HepG2 (cell line): Measurements from ENCODE around the gene PEAK1. TPM values are rescaled to one million over a fixed set of nuclear protein-coding genes. Genes with fewer than 3 reads are reported as not detected.

Source experiments
- ATAC-seq: fragments of 200-7000 bp; cut with Tn5 transposase; 3 replicates; pipeline ENCODE4 v1.9.1; 2020; ENCODE audit warnings: mild to moderate bottlenecking, moderate library complexity
- BruUV-seq: library from RNA; stranded (reverse); fragments of 400-500 nt; replicated peaks from 2 replicates; lab custom pipeline; 2021; lab: Mats Ljungman, UMichigan
- CTCF ChIA-PET: fragments of 300-600 bp; formaldehyde crosslinking; extraction: SDS; loops from one replicate; lab custom pipeline; 2021; ENCODE audit warnings: low total read pairs, inconsistent platforms, low intra/inter-chr PET ratio; lab: Yijun Ruan, JAX
- POLR2A ChIA-PET: fragments of 350-600 bp; sonication (Branson Sonifier 250); formaldehyde crosslinking; loops from one replicate; lab custom pipeline; 2020; ENCODE audit warnings: antibody characterized with exemption, inconsistent platforms; lab: Yijun Ruan, JAX
- DNase-seq: peaks from one replicate; pipeline ENCODE4 v3.0.0-alpha.2; 2015; ENCODE audit warnings: low spot score
- FAIRE-seq: peaks from 3 replicates; lab custom pipeline; 2011; peaks lifted over from hg19 to GRCh38; lab: Jason Lieb, UNC
- H2AFZ ChIP-seq: one replicate; pipeline ENCODE4 v1.6.1; 2011; ENCODE audit warnings: low read length, inconsistent platforms
- H3K27ac ChIP-seq: fragments of 300-600 bp; 3 replicates; pipeline ENCODE4 v1.8.0; 2011; ENCODE audit warnings: mixed run types, mild to moderate bottlenecking, mixed read lengths, low read length, inconsistent platforms; ENCODE audit not compliant: insufficient read depth; ENCODE audit errors: extremely low read length
- H3K27me3 ChIP-seq, 2 experiments: fragments of 200-600 bp in 1 of 2; 2 replicates in 1 of 2; 3 replicates in 1 of 2; pipeline versions ENCODE4 v1.6.0 to v1.8.0; 2011; ENCODE audit warnings: low read length in 2 of 2, mild to moderate bottlenecking in 2 of 2, moderate library complexity in 2 of 2, inconsistent platforms in 1 of 2; ENCODE audit not compliant: insufficient read depth in 2 of 2, control insufficient read depth in 1 of 2
- H3K36me3 ChIP-seq, 2 experiments: fragments of 200-600 bp in 1 of 2; replicated peaks in 1 of 2; 2 replicates in 1 of 2; 3 replicates in 1 of 2; pipeline versions ENCODE4 v1.5.1 to v1.8.0; 2011; ENCODE audit warnings: low read length in 2 of 2, inconsistent platforms in 1 of 2; ENCODE audit not compliant: insufficient read depth in 2 of 2, control insufficient read depth in 1 of 2
- H3K4me1 ChIP-seq: 2 replicates; pipeline ENCODE4 v1.5.1; 2012; ENCODE audit warnings: low read length, inconsistent platforms; ENCODE audit not compliant: insufficient read depth
- H3K4me2 ChIP-seq: 2 replicates; pipeline ENCODE4 v1.6.0; 2011; ENCODE audit warnings: low read depth, low read length, inconsistent platforms
- H3K4me3 ChIP-seq, 3 experiments: fragments of 200-600 bp in 1 of 3; sonication (generic), shearing (Covaris generic) in 1 of 3; replicated peaks in 1 of 3; 2 replicates each; pipeline ENCODE4 v1.5.1; 2011 to 2016; ENCODE audit warnings: low read length in 3 of 3, inconsistent platforms in 2 of 3, low read depth in 2 of 3, mild to moderate bottlenecking in 2 of 3, control low read depth in 1 of 3, mixed read lengths in 1 of 3; ENCODE audit not compliant: insufficient read depth in 1 of 3
- H3K79me2 ChIP-seq: one replicate; pipeline ENCODE4 v1.6.1; 2011; ENCODE audit warnings: low read length, inconsistent platforms; ENCODE audit not compliant: insufficient read depth
- H3K9ac ChIP-seq: 2 replicates; pipeline ENCODE4 v1.6.0; 2011; ENCODE audit warnings: mild to moderate bottlenecking, low read depth, low read length, inconsistent platforms; ENCODE audit not compliant: insufficient read depth
- H3K9me3 ChIP-seq: 2 replicates; pipeline ENCODE4 v1.5.1; 2012; ENCODE audit warnings: mild to moderate bottlenecking, low read length
- H4K20me1 ChIP-seq: 2 replicates; pipeline ENCODE4 v1.6.0; 2011; ENCODE audit warnings: inconsistent platforms, mild to moderate bottlenecking, low read length, moderate library complexity; ENCODE audit not compliant: insufficient read depth
- FOXJ3 ChIP-seq: sonication (generic); formaldehyde crosslinking; IDR thresholded peaks from 2 replicates; pipeline ENCODE4 v1.4.0; 2020; ENCODE audit warnings: missing genetic modification reagents, mild to moderate bottlenecking, borderline replicate concordance
- KDM2A ChIP-seq: sonication (generic); formaldehyde crosslinking; IDR thresholded peaks from 2 replicates; pipeline ENCODE4 v1.4.0; 2020; ENCODE audit warnings: low read depth, missing genetic modification reagents, borderline replicate concordance
- MTF2 ChIP-seq: sonication (generic); formaldehyde crosslinking; IDR thresholded peaks from 2 replicates; pipeline ENCODE4 v1.5.0; 2020; ENCODE audit warnings: missing genetic modification reagents, borderline replicate concordance
- REXO4 ChIP-seq: sonication (generic); formaldehyde crosslinking; IDR thresholded peaks from 2 replicates; pipeline ENCODE4 v1.8.0; 2022; ENCODE audit warnings: missing genetic modification reagents, mild to moderate bottlenecking, borderline replicate concordance
- SMARCC2 ChIP-seq: fragments of 450-650 bp; IDR thresholded peaks from 2 replicates; pipeline ENCODE4 v1.6.1; 2017; ENCODE audit warnings: antibody characterized with exemption, mild to moderate bottlenecking
- ZBTB14 ChIP-seq: sonication (generic); formaldehyde crosslinking; IDR thresholded peaks from 2 replicates; pipeline ENCODE4 v1.4.0; 2020; ENCODE audit warnings: missing genetic modification reagents
- ZBTB7A ChIP-seq: sonication (generic); formaldehyde crosslinking; IDR thresholded peaks from 2 replicates; pipeline ENCODE4 v1.8.0; 2022; ENCODE audit warnings: mild to moderate bottlenecking, missing genetic modification reagents
- ZFP36L2 ChIP-seq: sonication (generic); formaldehyde crosslinking; IDR thresholded peaks from 2 replicates; pipeline ENCODE4 v1.4.0; 2020; ENCODE audit warnings: missing genetic modification reagents
- ZFY ChIP-seq: sonication (generic); formaldehyde crosslinking; IDR thresholded peaks from 2 replicates; pipeline ENCODE4 v1.4.0; 2020; ENCODE audit warnings: missing genetic modification reagents
- ZNF383 ChIP-seq: sonication (generic); formaldehyde crosslinking; IDR thresholded peaks from 2 replicates; pipeline ENCODE4 v1.4.0; 2020; ENCODE audit warnings: missing genetic modification reagents, mild to moderate bottlenecking, borderline replicate concordance
- ZNF567 ChIP-seq: sonication (generic); formaldehyde crosslinking; IDR thresholded peaks from 2 replicates; pipeline ENCODE4 v1.8.1; 2023; ENCODE audit warnings: mild to moderate bottlenecking, missing genetic modification reagents, borderline replicate concordance
- ZNF589 ChIP-seq: sonication (generic); formaldehyde crosslinking; conservative IDR thresholded peaks from 2 replicates; pipeline ENCODE4 v1.8.0; 2022; ENCODE audit warnings: mild to moderate bottlenecking, moderate library complexity, missing genetic modification reagents
- ZNF619 ChIP-seq: sonication (generic); formaldehyde crosslinking; IDR thresholded peaks from 2 replicates; pipeline ENCODE4 v1.4.0; 2020; ENCODE audit warnings: mild to moderate bottlenecking, missing genetic modification reagents
- ZNF83 ChIP-seq: sonication (generic); formaldehyde crosslinking; IDR thresholded peaks from 2 replicates; pipeline ENCODE4 v1.4.0; 2020; ENCODE audit warnings: missing genetic modification reagents, mild to moderate bottlenecking, borderline replicate concordance
- WGBS: methylation state at CpG from one replicate; pipeline ENCODE4 v1.1.6; 2017; ENCODE audit warnings: low lambda C conversion rate; 5-methylcytosine and 5-hydroxymethylcytosine counted together
- in situ Hi-C: cut with HindIII; loops from 2 replicates; pipeline ENCODE4 v1.10.0; 2017; ENCODE audit warnings: low pct_unique_long_range_greater_than_20kb; ENCODE audit not compliant: extremely low pct_ligation_motif_present
- intact Hi-C: fragments of 100-400 bp; cut with micrococcal nuclease; formaldehyde crosslinking; loops from one replicate; pipeline ENCODE4 v1.10.0; 2022; ENCODE audit not compliant: unreplicated experiment
- polyA plus RNA-seq, 8 experiments: library from polyadenylated mRNA; depleted of rRNA in 3 of 8; stranded (reverse) in 7 of 8; unstranded in 1 of 8; fragments of >200 nt; fragmentation: Illumina TruSeq in 4 of 8; extraction: Trizol in 4 of 8; gene quantifications; 2 replicates each; pipeline versions ENCODE4 v1.2.1 to v1.2.3, GENCODE V29; 2011 to 2016; ENCODE audit warnings: low read depth in 4 of 8, missing spikeins in 1 of 8, mixed read lengths in 1 of 8; ENCODE audit not compliant: insufficient read depth in 1 of 8
- total RNA-seq, 5 experiments: library from RNA; depleted of rRNA; stranded (reverse); fragments of >200 nt; fragmentation: Illumina TruSeq; extraction: Trizol; gene quantifications; 2 replicates each; pipeline ENCODE4 v1.2.3, GENCODE V29; 2016; ENCODE audit warnings: low read depth in 1 of 5
- TF ChIP-seq, protein P1 (sequence below): sonication (generic); formaldehyde crosslinking; IDR thresholded peaks from 2 replicates; pipeline ENCODE4 v1.5.1; 2020; ENCODE audit warnings: missing genetic modification reagents, mild to moderate bottlenecking, borderline replicate concordance
- TF ChIP-seq, protein P2 (sequence below): sonication (generic); formaldehyde crosslinking; IDR thresholded peaks from 2 replicates; pipeline ENCODE4 v1.8.0; 2022; ENCODE audit warnings: missing genetic modification reagents, mild to moderate bottlenecking, moderate library complexity, borderline replicate concordance
- TF ChIP-seq, protein P3 (sequence below): sonication (generic); formaldehyde crosslinking; IDR thresholded peaks from 2 replicates; pipeline ENCODE4 v1.4.0; 2020; ENCODE audit warnings: mild to moderate bottlenecking, missing genetic modification reagents

The PEAK1 gene
- total and polyA plus RNA-seq, 2 of the 13 experiments (the other 11 are each of a cell fraction or from before 2014, with no cell fraction given), result 6.0 to 6.6 TPM

- Histone ChIP-seq H3K9ac (no peak overlapping the region), H3K27ac (no peak overlapping the region), H3K79me2 (no peaks in the 10 kb centered on the region), H3K27me3 (peaks cover 0 to 29% of the 10 kb centered on the region in 2 experiments; a peak in 3 of 5 replicates), H3K9me3 (no peaks in the 10 kb centered on the region), H3K4me2 (no peak overlapping the region), H3K36me3 (no peaks in the 10 kb centered on the region), H2AFZ (no peak overlapping the region), H3K4me1 (peaks cover 3% of the 10 kb centered on the region; the same call in 1 of the 2 replicates), H4K20me1 (no peaks in the 10 kb centered on the region), H3K4me3 (no peak overlapping the region)
- ChIA-PET CTCF (no interaction called here), POLR2A (no interaction called here)
- WGBS, result 11% methylated on average over 4 of the region's 4 CpGs
- DNase-seq, result no peak
- in situ Hi-C loops, result no loop called here
- no peak for FAIRE-seq
- ATAC-seq, result no peak
- BruUV-seq, result no TSS peak
- intact Hi-C loops, result no loop called here
- TF ChIP-seq FOXJ3 (no peak), MTF2 (CRISPR knock-in tag) (no peak), KDM2A (CRISPR knock-in tag) (no peak), ZNF589 (CRISPR knock-in tag) (no peak), ZBTB14 (no peak), ZFP36L2 (no peak), ZBTB7A (no peak), REXO4 (CRISPR knock-in tag) (no peak), SMARCC2 (no peak), ZFY (CRISPR knock-in tag) (no peak), ZNF567 (CRISPR knock-in tag) (no peak), ZNF619 (CRISPR knock-in tag) (no peak), ZNF383 (no peak), ZNF83 (CRISPR knock-in tag) (no peak)
- TF ChIP-seq, protein P1, sequence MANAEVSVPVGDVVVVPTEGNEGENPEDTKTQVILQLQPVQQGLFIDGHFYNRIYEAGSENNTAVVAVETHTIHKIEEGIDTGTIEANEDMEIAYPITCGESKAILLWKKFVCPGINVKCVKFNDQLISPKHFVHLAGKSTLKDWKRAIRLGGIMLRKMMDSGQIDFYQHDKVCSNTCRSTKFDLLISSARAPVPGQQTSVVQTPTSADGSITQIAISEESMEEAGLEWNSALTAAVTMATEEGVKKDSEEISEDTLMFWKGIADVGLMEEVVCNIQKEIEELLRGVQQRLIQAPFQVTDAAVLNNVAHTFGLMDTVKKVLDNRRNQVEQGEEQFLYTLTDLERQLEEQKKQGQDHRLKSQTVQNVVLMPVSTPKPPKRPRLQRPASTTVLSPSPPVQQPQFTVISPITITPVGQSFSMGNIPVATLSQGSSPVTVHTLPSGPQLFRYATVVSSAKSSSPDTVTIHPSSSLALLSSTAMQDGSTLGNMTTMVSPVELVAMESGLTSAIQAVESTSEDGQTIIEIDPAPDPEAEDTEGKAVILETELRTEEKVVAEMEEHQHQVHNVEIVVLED (CRISPR knock-in tag), result no peak
- TF ChIP-seq, protein P2, sequence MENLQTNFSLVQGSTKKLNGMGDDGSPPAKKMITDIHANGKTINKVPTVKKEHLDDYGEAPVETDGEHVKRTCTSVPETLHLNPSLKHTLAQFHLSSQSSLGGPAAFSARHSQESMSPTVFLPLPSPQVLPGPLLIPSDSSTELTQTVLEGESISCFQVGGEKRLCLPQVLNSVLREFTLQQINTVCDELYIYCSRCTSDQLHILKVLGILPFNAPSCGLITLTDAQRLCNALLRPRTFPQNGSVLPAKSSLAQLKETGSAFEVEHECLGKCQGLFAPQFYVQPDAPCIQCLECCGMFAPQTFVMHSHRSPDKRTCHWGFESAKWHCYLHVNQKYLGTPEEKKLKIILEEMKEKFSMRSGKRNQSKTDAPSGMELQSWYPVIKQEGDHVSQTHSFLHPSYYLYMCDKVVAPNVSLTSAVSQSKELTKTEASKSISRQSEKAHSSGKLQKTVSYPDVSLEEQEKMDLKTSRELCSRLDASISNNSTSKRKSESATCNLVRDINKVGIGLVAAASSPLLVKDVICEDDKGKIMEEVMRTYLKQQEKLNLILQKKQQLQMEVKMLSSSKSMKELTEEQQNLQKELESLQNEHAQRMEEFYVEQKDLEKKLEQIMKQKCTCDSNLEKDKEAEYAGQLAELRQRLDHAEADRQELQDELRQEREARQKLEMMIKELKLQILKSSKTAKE, result no peak
- TF ChIP-seq, protein P3, sequence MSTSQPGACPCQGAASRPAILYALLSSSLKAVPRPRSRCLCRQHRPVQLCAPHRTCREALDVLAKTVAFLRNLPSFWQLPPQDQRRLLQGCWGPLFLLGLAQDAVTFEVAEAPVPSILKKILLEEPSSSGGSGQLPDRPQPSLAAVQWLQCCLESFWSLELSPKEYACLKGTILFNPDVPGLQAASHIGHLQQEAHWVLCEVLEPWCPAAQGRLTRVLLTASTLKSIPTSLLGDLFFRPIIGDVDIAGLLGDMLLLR (CRISPR knock-in tag), result no peak
These were observed 343.5 kb downstream of the PEAK1 start for GRCh38 chr15:77076323-77076915.
